OCI-LY3 (cell line): ENCODE results near the gene SFXN5.

Experiments
- CTCF ChIP-seq: fragments of 200-600, 300-600 bp; sonication (generic); IDR thresholded peaks from 2 replicates; pipeline ENCODE4 v1.5.1; 2014; ENCODE audit warnings: antibody characterized with exemption, low read length, low read depth
- EZH2phosphoT487 ChIP-seq: fragments of 200-600 bp; shearing (Covaris generic); IDR thresholded peaks from 2 replicates; pipeline ENCODE4 v1.6.1; 2018; ENCODE audit warnings: antibody characterized with exemption, mixed run types, low read depth

GRCh38 chr2:73050121-73050545 is 21.4 kb downstream of the SFXN5 start:
- TF ChIP-seq CTCF (no peak), EZH2phosphoT487 (no peak)
